ENCODE data around the gene TOR4A.

DNA sequence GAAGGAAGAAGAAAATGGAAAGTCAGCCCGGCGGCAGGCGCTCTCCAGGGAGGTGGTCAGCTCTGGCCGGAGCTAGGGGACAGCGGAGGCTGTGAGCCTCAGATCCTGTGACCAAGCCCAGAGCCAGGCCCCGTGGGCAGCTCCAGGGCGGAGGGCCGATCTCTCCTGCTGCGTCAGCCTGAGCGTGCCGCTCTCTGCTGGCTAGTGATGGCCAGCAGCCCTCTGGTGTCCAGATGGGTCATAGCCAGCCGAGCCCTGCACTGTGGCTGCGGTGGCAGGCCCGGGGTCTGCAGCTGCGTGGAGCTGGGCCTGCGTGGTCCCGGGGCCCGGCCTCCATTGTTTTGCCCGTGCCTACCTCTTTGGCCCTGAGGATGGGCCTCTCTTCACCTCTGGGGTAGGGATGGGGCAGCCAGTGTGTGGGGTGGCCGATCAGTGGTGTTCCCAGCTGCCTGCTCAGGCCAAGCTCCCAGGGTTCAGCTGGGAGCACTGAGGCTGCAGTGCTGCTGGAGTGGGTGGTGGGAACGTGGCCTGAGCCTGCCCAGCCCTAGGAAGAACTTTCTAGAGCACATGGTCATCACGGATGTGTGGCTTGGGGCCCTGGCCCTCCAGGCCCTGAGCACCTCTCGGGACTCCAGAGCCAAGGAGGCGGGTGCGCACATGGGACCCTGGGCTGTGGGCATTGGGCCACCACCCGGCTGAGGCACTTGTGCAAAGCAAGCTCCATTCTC lies 41.6 kb downstream of the TOR4A start:
- TF ChIP-seq, protein P1, sequence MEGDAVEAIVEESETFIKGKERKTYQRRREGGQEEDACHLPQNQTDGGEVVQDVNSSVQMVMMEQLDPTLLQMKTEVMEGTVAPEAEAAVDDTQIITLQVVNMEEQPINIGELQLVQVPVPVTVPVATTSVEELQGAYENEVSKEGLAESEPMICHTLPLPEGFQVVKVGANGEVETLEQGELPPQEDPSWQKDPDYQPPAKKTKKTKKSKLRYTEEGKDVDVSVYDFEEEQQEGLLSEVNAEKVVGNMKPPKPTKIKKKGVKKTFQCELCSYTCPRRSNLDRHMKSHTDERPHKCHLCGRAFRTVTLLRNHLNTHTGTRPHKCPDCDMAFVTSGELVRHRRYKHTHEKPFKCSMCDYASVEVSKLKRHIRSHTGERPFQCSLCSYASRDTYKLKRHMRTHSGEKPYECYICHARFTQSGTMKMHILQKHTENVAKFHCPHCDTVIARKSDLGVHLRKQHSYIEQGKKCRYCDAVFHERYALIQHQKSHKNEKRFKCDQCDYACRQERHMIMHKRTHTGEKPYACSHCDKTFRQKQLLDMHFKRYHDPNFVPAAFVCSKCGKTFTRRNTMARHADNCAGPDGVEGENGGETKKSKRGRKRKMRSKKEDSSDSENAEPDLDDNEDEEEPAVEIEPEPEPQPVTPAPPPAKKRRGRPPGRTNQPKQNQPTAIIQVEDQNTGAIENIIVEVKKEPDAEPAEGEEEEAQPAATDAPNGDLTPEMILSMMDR (conservative IDR thresholded peaks at IDR 0.05 in 1 of 2, IDR thresholded peaks at IDR 0.05 in 1 of 2; ENCODE audit: extremely low read depth in 1 of 2, insufficient read depth in 1 of 2, low read depth in 1 of 2, low read length in 2 of 2), result no peak
- TF ChIP-seq EZH2 (IDR thresholded peaks at IDR 0.05; ENCODE audit: borderline replicate concordance, low read length), result no peak

Measured in mammary epithelial cell (primary cell).